COLO829 (cell line): ENCODE data around the gene ANKAR.
"Not testable (repeated sequence)": the region's sequence is repeated elsewhere in the genome, so short reads cannot be mapped to it uniquely, and the experiment has no call there.

Experiments
- DNase-seq: peaks from one replicate; pipeline ENCODE4 v3.0.0; 2012; ENCODE audit warnings: low spot score

ANKAR gene

GRCh38 chr2:189660803-189661147 is 13.7 kb upstream of the ANKAR start:
- DNase-seq: no peak

- DNase-seq: peak; percentile 100
These were observed 13.1 kb upstream of the ANKAR start, which contains the start of gene ASNSD1 for GRCh38 chr2:189661148-189661956. ASNSD1 (plus strand) TSS chr2:189661459; CDS start chr2:189666133, 4,674 bp downstream.

DNA sequence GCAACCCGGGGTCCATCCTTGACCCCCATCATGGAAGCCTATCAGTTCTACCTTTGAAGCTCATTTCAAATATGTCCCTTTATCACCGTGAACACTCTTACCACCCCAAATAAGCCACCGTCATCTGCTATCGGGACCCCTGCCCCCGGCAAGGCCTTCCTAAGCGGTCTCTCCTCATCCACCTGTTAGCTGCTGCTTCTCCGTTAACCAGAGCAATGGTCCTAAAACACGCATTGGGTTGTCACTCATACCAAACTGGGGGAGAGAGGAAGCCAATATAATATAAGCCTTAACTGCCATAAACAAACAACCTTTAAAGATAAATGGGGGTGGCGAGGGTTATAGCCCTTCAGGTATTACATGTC is 12.5 kb upstream of the ANKAR start:
- DNase-seq: no peak

DNA sequence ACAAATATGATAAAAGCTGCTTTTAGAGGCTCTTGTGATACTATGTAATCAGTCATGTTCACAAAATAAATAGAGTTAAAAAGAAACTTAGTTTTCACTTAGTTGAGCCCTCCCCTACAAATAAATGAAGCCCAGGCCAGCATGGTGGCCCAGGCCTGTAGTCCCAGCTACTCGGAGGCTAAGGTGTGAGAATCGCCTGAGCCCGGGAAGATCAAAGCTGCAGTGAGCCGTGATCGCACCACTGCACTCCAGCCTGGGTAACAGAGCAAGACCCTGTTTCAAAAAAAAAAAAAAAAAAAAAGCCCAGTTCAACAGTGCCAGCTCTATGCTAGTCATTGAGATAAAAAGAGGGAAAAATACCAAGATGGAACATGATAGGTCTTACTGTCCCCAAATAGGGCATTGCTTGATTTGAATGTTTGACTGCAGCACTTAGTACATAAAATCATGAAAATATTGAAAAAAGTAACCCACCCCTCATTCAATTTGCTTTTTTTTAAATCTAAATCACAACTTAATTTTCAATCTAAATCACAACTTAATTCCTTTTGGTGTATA is 11.7 kb upstream of the ANKAR start:
- no peak for DNase-seq

GRCh38 chr2:189663319-189663718 is 11.2 kb upstream of the ANKAR start:
- not testable (repeated sequence) for DNase-seq

DNA sequence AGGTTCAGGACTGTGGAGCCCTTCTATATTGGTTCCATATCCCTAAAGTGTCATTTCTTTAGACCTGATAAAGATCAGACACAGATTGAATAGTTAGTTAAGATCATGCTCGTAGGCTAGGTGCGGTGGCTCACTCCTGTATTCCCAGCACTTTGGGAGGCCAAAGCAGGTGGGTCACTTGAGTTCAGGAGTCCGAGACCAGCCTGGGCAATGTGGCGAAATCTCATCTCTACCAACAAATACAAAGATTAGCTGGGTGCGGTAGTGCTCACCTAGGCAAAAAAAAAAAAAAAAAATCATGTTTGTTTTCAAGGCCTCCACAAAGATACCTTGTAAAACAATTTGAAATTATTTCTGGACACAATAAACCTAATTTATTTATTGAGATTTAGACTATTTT is 4.6 kb upstream of the ANKAR start:
- DNase-seq: no peak

- DNase-seq: no peak
These were observed 653 bp upstream of the ANKAR start for GRCh38 chr2:189673661-189674373.

DNA sequence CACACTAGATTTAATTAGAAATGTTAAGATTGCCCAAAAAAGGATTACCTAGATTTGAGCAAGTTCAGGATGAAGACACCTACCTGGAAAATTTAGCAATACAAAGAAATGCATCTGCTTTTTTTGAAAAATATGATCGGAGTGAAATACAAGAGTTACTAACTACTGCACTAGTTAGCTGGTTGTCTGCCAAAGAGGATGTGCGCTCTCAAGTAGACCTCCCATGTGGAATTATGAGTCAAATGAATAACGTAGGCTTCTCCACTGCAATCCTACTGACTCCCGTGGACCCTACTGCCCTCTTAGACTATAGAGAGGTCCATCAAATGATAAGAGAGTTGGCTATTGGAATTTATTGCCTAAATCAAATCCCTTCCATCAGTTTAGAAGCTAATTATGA is 2.0 kb downstream of the ANKAR start:
- DNase-seq: no peak

DNA sequence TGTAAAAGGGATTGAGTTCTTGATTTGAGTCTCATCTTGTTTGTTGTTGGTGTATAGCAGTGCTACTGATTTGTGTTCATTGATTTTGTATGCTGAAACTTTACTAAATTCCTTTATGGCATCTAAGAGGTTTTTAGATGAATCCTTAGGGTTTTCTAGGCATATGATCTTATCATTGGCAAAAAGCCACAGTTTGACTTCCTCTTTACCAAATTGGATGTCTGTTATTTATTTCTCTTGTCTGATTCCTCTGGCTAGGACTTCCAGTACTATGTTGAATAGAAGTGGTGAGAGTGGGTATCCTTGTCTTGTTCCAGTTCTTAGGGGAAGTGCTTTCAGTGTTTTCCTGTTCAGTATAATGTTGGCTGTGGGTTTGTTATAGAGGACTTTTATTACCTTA is 4.8 kb downstream of the ANKAR start:
- DNase-seq: no peak

GRCh38 chr2:189681203-189681602 is 6.7 kb downstream of the ANKAR start:
- no peak for DNase-seq

DNA sequence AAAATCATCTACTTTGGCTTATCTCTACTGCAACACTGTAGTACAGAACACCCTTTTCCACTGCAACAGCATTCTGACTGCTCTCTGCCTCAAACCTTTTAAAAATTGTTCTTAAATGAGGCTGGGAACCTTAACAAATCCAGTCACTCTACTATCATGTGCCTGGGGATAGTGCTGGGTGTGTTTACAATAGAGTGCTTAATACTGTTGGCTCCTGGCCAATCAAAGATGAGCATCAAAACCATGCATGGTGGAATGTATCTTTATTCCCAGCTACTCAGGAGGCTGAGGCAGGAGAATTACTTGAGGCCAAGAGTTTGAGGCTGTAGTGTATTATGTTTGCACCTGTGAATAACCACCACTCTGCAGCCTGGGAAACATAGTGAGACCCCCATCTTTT is 7.4 kb downstream of the ANKAR start:
- DNase-seq: no peak

GRCh38 chr2:189683348-189683747 is 8.9 kb downstream of the ANKAR start:
- no peak for DNase-seq

DNA sequence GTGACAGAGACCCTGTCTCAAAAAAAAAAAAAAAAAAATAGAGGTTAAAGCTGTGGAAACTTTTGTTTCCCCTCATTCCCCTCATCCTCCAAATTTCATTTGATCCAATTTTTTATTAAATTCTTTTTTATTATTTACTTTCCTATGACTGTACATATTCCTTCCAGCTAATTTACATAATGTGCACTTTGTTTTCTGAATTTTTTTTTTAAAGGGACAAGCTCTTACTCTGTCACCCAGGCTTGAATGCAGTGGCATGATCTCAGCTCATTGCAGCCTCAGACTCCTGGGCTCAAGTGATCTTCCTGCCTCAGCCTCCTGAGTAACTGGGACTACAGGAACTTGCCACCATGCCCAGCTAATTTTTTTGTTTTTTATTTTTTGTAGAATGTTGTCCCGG is 10.3 kb downstream of the ANKAR start:
- DNase-seq: no peak

GRCh38 chr2:189685540-189686229 is 11.2 kb downstream of the ANKAR start:
- DNase-seq: peak; percentile 26

GRCh38 chr2:189687796-189688195 is 13.3 kb downstream of the ANKAR start:
- DNase-seq: not testable (repeated sequence)

- DNase-seq: no peak
These were observed 21.8 kb downstream of the ANKAR start for GRCh38 chr2:189696223-189696622.

DNA sequence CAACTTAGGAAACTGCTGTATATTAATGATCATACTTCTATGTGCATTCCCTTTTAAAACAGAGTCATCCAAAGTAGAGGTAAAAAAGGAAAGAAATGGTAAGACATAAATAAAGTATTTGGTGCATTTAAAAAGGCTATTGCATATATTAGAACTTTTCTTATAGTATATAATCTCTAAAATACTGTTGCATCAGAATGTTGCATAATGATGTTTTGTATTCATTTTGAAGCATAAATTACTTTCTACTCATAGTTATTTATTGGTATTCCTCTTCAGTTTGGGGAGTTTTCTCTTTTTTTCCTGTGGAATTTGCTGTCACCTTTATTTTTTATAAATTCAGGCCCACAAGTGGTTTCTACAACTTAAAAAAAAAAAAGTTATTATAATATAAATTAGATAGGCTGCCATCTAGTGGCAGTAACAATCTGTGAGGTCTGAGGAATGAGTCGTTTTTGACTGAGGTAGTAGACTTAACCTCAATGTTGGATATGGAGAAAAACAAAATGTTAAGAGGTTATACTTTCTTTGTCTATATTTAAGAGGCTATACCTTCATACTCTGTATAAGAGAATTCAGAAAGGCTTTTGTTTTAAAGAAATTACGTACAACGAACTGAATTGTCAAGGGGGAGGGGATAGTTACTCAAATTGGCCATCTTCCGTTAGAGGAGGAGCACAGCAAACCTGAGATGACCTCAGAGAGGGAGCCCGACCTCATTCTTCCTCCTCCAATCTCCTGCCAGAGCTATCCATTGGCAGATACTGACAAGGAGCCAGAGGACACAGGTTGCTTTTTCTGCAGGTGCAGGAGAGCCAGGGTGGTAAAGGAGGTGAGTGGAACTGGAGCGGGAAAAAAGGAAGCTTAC is 23.8 kb downstream of the ANKAR start:
- DNase-seq: peak; percentile 35

GRCh38 chr2:189700681-189701080 is 26.2 kb downstream of the ANKAR start:
- no peak for DNase-seq

- no peak for DNase-seq
These were observed 27.6 kb downstream of the ANKAR start for GRCh38 chr2:189702071-189702470.

- DNase-seq: no peak
These were observed 35.2 kb downstream of the ANKAR start for GRCh38 chr2:189709501-189710221.

- DNase-seq: not testable (repeated sequence)
These were observed 43.1 kb downstream of the ANKAR start for GRCh38 chr2:189717593-189717992.
